ENCODE results near the gene OVCA2. TPM values are rescaled to one million over a fixed set of nuclear protein-coding genes. Genes with fewer than 3 reads are reported as not detected.

OVCA2 gene
- polyA plus RNA-seq, 3 donors, result 12.7 to 15.9 (median 14.0) TPM

DNA sequence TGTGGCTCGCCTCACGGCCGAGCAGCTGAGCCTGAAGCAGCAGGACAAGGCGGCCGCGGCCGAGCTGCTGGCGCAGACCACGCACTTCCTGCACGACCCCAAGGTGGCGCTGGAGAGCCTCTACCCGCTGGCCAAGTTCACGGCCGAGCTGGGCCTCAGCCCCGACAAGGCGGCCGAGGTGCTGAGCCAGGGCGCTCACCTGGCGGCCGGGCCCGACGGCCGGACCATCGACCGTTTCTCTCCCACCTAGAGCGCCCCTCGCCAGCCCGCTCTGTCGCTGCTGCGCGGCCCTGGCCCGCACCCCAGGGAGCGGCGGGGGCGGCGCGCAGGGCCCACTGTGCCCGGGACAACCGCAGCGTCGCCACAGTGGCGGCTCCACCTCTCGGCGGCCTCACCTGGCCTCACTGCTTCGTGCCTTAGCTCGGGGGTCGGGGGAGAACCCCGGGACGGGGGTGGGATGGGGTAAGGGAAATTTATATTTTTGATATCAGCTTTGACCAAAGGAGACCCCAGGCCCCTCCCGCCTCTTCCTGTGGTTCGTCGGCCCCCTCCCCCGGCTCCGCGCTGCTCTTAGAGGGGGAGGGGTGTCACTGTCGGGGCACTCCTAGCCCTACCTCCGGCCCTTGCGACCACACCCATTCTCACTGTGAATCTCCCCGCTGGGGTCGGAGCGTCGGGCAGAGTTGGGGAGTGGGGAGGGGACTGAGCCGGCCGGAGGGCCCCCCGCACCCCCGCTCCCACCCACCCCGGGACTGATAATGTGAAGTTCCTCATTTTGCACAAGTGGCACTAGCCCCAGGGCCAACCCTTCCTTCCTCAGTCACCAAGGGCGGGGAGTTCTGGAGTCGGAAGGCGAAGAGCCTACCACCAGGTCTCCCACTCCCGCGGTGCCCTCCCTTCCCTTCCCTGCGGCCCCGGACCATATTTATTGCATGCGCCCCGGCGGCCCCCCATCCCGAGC, 17.0 kb downstream of the OVCA2 start:
- no peak for DNase-seq (ENCODE audit: extremely low read depth in 1 of 11, low read depth in 9 of 11, low spot score in 4 of 11)

DNA sequence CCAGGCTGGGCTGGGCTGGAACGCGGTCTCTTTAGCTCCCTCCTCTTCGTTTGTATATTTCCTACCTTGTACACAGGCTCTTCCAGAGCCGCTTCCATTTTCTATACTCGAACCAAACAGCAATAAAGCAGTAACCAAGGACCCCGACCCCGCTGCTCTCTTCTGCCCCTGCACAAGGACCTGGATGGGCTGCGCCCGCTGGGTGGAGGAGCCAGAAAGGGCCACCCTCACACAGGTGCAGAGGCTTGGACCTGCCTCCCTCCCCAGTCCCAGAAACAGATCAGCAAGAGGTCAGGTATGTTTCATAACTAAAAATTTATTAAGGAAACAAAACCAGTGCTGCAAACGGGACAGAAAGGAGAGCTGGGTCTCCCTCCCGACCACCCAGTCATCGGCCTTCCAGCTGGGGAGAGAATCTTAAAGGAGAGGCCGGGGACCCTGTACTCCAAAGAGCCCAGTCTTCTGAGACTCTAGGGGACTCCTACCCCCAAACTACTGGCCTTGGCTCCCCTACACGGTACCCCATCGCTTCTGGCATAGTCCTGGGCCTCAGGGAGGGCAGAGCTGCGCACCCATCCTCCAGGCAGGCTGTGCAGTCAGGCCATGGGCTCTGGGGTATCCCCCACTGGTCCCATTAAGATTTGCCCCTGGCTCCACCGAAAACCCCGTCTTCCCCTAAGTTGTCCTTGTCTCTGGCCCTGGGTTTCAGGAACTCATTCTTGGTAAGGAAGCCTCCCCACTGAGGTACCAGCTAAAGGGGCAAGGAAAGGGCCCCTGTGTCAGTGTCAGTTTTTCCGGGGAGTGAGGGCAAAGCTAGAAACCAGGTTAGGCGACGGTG, 17.9 kb downstream of the OVCA2 start:
- DNase-seq (ENCODE audit: extremely low read depth in 1 of 11, low read depth in 9 of 11, low spot score in 4 of 11), result no peak

DNA sequence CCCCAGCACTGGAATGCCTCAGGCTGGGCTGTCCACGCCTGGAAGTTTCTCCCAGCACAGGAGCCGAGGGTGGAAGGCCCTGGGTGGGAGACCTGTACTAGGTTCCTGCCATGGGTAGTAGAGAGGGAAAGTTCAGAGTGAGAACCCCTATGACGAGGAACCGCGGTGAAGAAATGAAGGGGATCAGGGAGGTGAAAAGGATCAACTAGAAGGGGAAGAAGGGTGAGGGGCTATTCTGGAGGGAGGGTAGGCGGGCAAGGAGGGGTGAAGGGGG, 18.5 kb downstream of the OVCA2 start:
- DNase-seq (ENCODE audit: extremely low read depth in 1 of 11, low read depth in 9 of 11, low spot score in 4 of 11), result no peak

DNA sequence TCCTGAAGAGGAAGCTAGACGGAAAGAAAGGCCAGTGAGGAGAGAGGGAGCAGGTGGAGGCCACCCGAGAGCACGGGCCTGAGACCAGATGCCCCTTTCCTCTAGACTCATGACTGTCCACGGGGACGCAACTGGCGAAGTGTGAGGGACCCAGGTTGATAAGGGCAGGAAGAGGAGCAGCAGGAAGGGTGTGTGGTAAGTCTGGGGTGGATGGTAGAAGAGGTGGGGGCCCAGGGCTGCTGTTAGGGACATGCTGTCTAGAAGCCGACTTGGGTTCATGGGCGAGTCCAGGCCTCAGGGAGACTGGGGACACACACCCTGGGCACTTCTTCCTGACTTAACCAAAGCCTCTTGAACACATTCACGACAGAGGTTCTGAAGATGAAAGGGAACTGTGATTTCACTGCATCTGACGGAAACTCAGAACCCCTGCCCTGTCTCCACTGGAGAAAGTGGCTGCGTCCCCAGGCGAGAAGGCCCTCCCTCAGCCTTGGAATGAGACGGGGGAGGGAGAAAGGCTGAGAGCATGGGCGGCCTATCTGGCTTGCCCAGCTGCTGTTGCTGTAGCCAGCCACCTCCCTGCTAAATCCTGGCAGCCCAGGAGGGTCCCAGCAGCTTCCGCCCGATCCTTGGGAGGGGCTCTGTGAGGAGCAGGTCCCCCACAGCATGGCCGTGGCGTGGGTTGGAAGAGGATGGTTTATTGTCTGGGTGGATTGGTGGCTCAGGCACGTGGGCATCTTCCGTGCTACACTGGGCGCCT, 19.0 kb downstream of the OVCA2 start:
- DNase-seq (ENCODE audit: extremely low read depth in 1 of 11, low read depth in 9 of 11, low spot score in 4 of 11), result no peak

DNA sequence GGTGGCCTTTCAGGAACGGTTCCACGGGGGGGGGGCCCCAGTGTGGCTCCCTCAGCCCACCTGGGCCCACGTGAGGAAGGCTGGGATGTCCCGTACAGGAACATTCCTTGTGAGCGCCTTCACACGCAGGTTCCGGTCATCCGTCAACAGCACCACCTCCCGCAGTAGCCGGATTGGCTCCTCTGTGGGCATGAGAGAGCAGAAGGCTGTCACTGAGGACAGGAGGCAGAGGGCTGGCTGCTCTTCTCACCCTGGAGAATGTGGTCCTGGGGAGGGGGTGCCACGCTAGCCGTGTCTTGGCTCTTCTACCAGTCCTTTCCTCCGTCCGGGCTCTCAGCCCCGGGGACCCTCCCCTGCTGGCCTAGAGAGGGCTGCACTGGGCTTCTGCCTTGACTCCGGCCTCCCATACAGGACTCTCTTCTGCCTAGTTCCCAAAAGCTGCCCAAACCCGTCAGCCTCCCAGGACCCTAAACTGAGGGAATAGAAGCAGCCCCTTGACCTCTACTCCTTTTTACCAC, 19.7 kb downstream of the OVCA2 start:
- no peak for DNase-seq (ENCODE audit: extremely low read depth in 1 of 11, low read depth in 9 of 11, low spot score in 4 of 11)

DNA sequence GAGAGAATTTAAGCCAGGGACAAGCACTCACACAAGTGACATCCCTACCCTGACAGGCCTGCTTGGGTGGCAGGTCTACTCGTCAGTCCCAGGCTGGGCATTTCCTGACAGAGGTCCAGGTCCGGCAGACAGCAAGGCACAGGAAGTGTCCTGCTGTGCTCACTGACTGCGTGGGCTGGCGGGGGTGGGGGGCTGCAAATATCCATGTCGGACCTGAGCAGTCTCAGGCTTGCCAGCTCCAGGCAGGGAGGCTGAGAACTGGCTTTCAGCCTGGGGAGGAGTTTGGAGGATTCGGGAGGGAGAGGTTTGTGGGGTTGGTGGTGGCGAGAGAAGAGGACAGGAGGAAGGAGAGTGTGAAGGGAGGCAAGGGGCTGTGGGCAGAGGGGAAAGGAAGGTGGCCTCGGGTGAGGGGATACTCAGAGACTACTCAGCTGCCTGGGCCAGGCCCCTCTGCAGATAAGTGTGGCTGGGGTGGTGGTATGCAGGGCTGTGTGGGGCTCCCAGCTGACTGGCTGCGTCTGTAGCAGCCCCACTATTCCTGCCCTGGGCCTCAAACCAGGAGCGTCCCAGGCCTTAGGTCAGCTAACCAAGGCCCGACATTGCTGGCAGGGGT, 20.9 kb downstream of the OVCA2 start:
- DNase-seq (ENCODE audit: extremely low read depth in 1 of 11, low read depth in 9 of 11, low spot score in 4 of 11), result no peak

DNA sequence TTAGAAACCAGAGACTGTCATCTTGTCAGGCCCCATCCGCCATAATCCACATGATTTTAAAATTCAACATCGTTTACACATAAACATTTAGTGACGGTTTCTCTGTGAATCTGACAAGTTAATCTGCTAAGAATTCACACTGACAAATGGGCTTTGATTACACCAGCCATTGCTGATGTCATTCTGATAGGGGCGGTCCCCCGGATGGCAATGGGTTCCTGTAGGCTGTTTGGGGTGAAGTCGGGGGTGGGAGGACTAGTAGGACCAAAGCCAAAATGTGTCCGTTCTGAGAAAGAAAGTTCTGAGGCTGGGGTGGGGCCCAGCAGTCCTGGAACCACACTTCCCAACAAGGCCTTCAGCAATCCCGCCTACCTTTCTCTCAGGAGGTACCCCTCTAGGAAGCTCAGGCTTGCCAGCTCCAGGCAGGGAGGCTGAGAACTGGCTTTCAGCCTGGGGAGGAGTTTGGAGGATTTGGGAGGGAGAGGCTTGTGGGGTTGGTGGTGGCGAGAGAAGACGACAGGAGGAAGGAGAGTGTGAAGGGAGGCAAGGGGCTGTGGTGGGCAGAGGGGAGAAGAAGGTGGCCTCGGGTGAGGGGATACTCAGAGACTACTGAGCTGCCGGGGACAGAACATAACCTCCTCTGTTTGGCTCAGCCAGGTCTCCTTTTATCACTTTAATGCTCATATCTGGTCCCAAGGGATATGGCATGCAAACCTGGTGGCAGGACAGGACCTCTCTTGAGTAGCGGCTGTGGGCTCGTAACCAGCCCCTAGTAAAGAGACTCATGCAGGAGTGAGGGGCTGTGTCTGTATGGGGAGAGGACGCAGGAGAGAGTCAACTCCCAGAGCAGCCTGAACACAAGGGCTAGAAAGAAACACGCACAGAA, 21.7 kb downstream of the OVCA2 start:
- DNase-seq (ENCODE audit: extremely low read depth in 1 of 11, low read depth in 9 of 11, low spot score in 4 of 11), result no peak

DNA sequence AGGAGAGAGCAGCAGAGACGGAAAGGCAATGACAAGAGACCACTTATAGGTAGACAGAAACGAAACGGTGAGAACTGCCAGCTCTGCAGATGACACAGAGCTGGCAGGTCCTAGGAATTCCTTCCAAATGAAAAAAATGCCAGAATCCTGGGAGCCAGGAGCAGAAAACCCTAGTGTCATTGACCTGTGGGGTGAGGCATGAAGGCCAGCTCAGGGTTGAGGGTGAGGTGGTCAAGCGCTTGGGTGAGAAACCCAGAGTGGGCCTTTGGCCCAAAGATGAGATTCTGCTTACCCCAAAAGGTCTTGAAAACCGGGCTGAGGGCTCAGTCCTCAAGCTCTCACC, 22.3 kb downstream of the OVCA2 start:
- no peak for DNase-seq (ENCODE audit: extremely low read depth in 1 of 11, low read depth in 9 of 11, low spot score in 4 of 11)

DNA sequence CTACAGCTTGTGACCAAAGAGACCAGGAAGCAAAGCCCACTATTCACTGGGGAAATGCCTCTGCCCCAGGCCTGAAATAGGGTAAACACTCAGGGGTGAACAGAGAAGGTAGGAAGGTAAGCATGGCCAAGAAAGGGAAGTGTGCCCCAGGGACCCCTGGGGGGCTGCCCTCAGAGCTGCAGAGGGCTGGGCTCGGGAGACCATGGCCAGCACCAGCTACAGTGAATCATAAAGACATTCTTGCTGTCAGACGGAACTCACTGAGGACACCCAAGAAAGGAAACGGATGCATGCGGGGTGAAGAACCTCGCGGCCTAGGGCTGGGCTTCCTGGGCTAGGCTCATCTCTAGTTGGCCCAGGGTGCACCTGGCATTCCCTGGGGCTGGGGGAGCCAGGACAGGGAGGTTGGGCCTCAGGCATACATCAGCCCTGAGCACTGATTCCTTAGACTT, 22.7 kb downstream of the OVCA2 start:
- no peak for DNase-seq (ENCODE audit: extremely low read depth in 1 of 11, low read depth in 9 of 11, low spot score in 4 of 11)

DNA sequence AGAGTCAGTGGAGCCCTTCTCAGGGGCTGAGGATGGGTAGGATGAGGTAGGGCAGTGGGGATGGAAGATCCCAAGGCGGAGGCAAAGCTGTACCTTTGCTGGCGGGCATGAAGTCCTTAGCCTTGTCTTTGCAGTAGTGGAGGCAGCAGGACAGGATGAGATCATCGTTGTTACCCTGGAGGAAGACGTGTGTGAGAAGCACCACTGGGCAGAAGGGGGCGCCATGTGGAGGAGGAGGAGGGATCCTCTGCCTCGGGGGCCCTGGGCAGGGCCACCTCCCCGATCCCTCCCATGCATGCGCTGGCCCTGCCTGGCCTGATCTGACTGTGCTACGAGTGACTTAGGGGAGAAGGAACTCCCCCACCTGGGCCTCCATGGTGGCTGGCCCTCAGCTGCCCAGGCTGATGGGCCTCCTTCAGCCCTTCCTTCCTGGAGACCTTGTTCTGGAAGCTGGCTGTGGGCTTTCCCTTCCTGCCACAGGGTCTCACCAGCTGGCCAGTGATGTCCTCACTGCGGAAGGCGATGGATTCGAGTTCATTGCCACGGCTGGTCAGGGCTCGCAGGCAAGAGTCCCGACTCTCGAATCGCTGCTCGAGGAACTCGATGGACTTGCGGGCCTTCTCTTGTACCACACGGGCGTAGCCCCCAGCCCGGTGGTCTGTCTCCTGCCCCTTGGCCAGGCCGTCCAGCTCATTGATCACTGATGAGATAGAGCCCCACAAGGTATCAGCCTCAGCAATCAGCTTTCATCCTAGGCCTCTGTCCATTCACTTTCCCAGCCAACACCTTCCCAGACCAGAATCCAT, 23.4 kb downstream of the OVCA2 start:
- no peak for DNase-seq (ENCODE audit: extremely low read depth in 1 of 11, low read depth in 9 of 11, low spot score in 4 of 11)

DNA sequence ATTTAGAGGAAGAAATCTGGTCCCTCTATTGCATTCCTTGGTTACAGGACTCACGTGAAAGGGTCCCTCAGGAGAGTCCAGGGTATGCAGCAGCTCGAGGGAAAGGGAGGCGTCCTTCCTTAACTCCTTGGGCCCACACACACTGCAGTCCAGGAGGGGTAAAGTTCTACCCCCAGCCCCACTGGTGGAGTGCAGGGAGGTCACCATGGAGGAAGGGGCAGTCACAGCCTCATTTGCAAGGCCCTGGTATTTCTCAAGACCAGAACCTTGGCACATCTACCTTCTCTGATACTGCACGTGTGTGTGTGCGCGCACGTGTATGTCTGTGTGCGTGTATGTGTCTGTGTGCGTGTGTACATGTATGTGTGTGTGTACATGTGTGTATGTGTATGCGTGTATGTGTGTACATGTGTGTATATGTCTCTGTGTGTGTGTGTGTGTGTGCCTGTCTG, 24.2 kb downstream of the OVCA2 start:
- no peak for DNase-seq (ENCODE audit: extremely low read depth in 1 of 11, low read depth in 9 of 11, low spot score in 4 of 11)

DNA sequence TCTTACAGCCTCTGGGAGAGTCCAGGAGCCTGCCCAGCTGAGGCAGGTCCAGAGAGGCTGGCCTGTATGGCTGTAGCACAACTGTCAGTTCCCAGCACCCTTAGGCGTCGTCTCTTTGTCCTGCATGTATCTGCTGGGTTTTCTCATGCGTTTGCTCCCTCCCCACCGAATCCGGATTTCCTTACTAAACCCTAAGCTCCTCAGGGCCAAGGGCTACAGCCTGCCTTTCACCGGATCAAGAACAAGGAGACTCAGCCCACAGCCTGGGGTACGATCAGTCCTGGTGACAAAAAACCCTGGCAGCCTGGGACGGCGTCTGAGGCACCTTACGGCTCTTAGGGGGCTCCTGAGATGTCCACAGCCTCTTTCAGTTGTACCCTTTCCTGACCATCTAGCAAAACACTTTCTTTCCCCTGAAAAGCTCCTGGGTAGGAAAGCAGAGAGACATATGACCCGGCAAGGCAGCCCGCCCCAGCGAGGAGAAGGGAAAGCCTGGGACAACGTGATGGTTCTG, 25.3 kb downstream of the OVCA2 start:
- DNase-seq (ENCODE audit: extremely low read depth in 1 of 11, low read depth in 9 of 11, low spot score in 4 of 11), result no peak

DNA sequence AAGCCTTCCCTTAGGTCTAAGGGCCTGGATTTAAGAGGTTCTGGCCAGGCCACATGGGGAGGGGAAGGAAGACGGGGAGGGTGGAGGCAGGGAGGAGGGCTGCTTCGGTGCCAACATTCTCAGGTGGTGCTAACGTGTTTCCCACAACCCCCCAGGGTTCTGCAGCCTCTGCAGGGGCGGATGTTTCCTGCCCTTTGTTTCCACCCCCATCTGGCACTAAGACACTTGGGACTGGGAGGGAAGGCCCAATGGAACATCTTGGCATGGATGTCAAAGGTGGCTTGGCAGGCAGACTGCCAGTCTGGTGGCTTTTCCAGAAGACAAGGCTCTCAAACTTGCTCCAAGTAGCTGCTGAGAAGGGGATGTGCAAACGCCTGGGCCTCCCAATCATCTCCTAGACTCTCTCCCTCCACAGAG, 25.8 kb downstream of the OVCA2 start:
- no peak for DNase-seq (ENCODE audit: extremely low read depth in 1 of 11, low read depth in 9 of 11, low spot score in 4 of 11)

DNA sequence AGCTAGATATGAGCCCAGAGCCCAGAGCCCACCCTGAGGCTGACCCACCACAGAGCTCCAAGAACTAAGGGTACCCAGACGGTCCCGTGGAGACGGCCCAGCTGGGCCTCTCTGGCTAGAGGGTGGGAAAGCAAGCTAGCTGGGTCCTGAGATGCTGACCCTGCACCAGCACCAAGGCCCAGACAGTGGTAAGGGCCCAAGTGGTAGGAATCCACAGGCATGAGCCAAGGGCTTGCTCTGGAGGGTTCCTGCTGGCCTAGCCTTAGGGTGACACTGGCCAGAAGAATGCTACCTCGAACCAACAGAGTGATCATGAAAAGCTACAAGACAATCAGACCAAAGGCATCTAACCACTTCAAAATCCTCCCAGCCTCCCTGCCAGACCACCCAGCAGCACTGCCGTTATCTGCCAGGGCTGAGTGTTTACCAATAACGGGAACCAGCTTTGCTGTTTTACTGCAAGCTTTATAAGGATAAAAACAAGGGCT, 26.3 kb downstream of the OVCA2 start:
- no peak for DNase-seq (ENCODE audit: extremely low read depth in 1 of 11, low read depth in 9 of 11, low spot score in 4 of 11)

DNA sequence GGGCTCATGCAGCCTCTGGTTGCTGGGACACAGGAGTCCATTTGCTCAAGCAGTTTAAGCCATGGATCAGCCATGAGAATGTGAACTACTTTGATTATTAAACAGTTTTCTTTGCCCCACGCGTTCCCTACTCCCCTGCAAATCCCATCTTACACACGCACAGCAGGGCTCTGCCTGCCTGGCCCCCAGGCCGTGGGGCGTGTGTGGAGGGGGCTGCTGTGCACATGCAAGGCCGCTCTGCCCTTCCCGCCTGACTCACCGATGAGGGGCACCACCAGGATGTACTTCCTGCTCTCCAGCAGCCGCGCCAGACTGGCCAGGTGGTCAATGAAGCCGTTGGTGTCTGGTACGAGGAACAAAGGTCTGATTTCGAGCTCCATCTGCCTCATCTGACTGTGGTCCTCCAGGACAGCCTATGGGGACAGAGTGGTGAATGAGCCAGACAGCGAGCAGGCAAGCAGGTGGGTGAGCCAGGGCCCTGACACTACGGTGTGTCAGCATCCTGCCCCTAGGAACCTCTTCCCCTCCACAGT, 26.8 kb downstream of the OVCA2 start:
- no peak for DNase-seq (ENCODE audit: extremely low read depth in 1 of 11, low read depth in 9 of 11, low spot score in 4 of 11)

DNA sequence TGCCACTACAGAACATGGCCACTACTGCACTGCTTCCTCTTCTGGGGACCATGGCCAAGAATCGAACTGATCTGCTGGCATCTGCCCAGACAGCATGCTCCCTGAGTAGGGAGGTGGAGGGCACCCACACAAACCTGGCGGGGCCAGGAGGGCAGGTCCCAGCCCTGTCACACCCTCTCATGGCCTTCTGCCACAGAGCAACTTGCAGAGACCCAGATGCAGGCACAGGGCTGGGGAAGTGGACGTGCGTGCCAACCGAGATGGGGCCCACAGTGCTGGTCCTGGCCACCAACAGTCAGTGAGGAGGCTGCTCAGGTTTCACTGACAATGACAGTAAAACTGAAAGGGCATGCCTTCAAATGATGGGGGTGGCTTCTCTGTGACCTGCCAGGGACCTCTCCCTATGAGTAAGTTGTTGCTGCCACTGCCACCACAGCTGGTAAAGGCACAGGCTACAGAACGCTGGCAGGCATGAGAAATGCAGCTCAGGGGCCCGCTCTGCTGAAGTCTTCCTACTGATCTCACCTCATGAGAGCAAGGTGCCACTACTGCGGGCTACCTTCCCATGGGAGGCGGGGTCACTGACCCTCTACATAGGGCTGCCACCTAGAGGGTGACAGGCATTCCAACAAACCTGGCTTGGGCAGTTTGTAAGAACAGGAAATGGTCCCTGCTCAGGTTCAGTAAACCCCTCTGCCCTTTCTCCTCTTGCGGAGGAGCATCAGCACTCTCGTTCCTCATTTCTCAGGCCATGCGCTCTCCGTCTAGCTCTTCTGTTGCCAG, 28.6 kb downstream of the OVCA2 start:
- no peak for DNase-seq (ENCODE audit: extremely low read depth in 1 of 11, low read depth in 9 of 11, low spot score in 4 of 11)

All from renal cortex interstitium (tissue), 11 donors.